LNCAP (cell line): Measurements from ENCODE around the gene RBM44.

ENCODE experiments used
- CTCF ChIP-seq: fragments of 450-650 bp; IDR thresholded peaks from 2 replicates; pipeline ENCODE4 v1.5.1; 2017; ENCODE audit warnings: mild to moderate bottlenecking

The RBM44 gene

GRCh38 chr2:237889811-237890210 lies 91.2 kb downstream of the RBM44 start:
- TF ChIP-seq CTCF: no peak
